ENCODE data around the gene RSBN1.
"Not testable (repeated sequence)": the region's sequence is repeated elsewhere in the genome, so short reads cannot be mapped to it uniquely, and the experiment has no call there.

Gene RSBN1

DNA sequence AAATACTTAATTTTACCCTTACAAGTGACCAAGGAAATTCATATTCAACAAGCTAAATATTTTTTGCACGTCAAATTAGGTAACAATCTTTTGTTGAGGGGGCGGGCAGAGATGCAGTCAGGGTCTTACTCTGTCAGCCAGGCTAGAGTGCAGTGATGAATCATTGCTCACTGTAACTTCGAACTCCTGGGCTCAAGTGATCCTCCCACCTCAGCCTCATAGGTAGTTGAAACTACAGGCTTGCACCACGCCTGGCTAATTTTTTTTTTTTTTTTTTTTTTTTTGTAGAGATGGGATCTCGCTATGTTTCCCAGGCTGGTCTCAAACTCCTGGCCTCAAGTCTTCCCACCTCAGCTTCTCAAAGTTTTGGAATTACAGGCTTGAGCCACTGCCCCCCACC is 79.5 kb downstream of the RSBN1 start:
- no peak overlapping the region for H3K4me3 ChIP-seq (replicated peaks in 1 of 2; ENCODE audit: low read depth in 2 of 2, low read length in 2 of 2)
- TF ChIP-seq, protein P1, sequence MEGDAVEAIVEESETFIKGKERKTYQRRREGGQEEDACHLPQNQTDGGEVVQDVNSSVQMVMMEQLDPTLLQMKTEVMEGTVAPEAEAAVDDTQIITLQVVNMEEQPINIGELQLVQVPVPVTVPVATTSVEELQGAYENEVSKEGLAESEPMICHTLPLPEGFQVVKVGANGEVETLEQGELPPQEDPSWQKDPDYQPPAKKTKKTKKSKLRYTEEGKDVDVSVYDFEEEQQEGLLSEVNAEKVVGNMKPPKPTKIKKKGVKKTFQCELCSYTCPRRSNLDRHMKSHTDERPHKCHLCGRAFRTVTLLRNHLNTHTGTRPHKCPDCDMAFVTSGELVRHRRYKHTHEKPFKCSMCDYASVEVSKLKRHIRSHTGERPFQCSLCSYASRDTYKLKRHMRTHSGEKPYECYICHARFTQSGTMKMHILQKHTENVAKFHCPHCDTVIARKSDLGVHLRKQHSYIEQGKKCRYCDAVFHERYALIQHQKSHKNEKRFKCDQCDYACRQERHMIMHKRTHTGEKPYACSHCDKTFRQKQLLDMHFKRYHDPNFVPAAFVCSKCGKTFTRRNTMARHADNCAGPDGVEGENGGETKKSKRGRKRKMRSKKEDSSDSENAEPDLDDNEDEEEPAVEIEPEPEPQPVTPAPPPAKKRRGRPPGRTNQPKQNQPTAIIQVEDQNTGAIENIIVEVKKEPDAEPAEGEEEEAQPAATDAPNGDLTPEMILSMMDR (IDR thresholded peaks at IDR 0.05; ENCODE audit: low read depth, low read length): no peak
- no peak for DNase-seq (ENCODE audit: low read depth in 2 of 2)

DNA sequence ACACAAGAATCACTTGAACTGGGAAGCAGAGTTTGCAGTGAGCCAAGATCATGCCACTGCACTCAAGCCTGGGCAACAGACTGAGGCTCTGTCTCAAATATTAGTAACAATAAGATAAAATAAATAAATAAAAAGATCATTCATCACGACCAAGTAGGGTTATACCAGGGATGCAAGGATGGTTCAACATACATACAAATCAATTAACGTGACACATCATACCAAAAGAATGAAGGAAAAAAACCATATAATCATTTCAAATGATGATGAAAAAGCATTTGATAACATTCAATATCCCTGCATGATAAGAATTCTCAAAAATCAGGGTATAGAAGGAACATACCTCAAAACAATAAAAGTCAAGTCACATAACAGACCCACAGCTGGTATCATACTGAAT is 91.3 kb downstream of the RSBN1 start:
- DNase-seq (ENCODE audit: low read depth in 2 of 2): no peak
- TF ChIP-seq, protein P1 (IDR thresholded peaks at IDR 0.05; ENCODE audit: low read depth, low read length): no peak
- H3K4me3 ChIP-seq (replicated peaks in 1 of 2; ENCODE audit: low read depth in 2 of 2, low read length in 2 of 2): no peak overlapping the region

DNA sequence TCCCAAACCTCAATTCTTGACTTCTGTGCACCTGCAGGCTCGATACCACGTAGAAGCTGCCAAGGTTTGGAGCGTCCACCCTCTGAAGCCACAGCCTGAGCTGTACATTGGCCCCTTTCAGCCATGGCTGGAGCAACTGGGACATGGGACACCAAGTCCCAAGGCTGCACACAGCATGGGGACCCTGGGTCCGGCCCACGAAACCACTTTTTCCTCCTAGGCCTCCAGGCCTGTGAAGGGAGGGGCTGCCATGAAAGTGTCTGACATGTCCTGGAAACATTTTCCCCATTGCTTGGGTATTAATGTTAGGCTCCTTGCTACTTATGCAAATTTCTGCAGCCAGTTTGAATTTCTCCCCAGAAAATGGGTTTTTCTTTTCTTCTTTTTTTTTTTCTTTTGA is 93.7 kb downstream of the RSBN1 start:
- H3K4me3 ChIP-seq (replicated peaks in 1 of 2; ENCODE audit: low read depth in 2 of 2, low read length in 2 of 2); DNase-seq (ENCODE audit: low read depth in 2 of 2): not testable (repeated sequence)

DNA sequence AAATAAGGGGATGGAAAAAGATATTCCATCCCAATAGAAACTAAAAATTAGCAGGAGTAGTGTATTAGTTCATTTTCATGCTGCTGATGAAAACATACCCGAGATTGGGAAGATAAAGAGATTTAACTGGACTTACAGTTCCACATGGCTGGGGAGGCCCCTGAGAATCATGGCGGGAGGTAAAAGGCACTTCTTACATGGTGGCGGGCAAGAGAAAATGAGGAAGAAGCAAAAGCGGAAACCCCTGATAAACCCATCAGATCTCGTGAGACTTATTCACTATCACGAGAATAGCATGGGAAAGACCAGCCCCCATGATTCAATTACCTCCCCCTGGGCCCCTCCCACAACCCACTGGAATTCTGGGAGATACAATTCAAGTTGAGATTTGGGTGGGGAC is 94.8 kb downstream of the RSBN1 start:
- not testable (repeated sequence) for DNase-seq (ENCODE audit: low read depth in 2 of 2); H3K4me3 ChIP-seq (replicated peaks in 1 of 2; ENCODE audit: low read depth in 2 of 2, low read length in 2 of 2)

DNA sequence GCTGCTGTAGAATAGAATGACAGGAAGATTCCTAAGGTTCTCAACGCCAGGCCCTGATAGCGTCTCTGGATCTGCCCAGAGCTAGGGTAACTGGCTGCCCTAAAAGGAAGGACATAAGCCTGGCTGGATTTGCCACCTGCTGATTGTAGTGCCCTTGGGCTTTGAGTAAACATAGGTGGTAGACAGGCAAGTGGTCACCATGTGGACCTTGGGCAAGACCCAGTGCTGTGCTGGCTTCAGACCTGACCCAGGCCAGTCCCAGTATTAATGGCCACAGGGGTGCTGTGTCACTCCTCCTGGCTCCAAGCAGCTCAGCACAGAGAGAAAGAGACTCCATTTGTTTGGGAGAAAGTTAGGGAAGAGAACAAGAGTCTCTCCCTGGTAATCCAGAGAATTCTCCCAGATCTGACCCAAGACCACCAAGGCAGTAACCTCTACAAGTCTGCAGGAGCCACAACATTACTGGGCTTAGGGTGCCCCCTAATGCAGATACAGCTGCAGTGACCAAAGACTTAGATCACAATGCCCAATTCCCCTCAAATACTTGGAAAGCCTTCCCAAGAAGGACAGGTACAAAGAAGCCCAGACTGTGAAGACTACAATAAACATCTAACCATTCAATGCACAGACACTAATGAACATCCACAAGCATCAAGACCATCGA is 97.5 kb downstream of the RSBN1 start:
- TF ChIP-seq, protein P1 (IDR thresholded peaks at IDR 0.05; ENCODE audit: low read depth, low read length): no peak
- no peak for DNase-seq (ENCODE audit: low read depth in 2 of 2)
- no peak overlapping the region for H3K4me3 ChIP-seq (replicated peaks in 1 of 2; ENCODE audit: low read depth in 2 of 2, low read length in 2 of 2)

Measured in cardiac fibroblast (primary cell).